GM13977 (cell line): ENCODE data around the gene NLRX1.
A peak's percentile ranks its signal among the peaks of the same experiment; 100 is the strongest.

Source experiments
- DNase-seq: peaks from one replicate; pipeline ENCODE4 v3.0.0; 2012; ENCODE audit warnings: low spot score
- CTCF ChIP-seq: IDR thresholded peaks from 2 replicates; pipeline ENCODE4 v1.5.1; 2012; ENCODE audit warnings: mild to moderate bottlenecking, control low read depth; ENCODE audit not compliant: insufficient read depth; ENCODE audit errors: extremely low read depth, missing control alignments
- in situ Hi-C: fragments of 300-500 bp; cut with MboI; formaldehyde crosslinking; loops from one replicate; pipeline ENCODE4 v1.12.0; 2022; ENCODE audit warnings: low sequenced_read_pairs, low pct_unique_long_range_greater_than_20kb, mixed read lengths, inconsistent platforms; ENCODE audit not compliant: unreplicated experiment

The NLRX1 gene

GRCh38 chr11:119148720-119149017 lies 19.9 kb upstream of the NLRX1 start:
- no peak for DNase-seq
- TF ChIP-seq CTCF = no peak
- in situ Hi-C loops = no loop called here

DNA sequence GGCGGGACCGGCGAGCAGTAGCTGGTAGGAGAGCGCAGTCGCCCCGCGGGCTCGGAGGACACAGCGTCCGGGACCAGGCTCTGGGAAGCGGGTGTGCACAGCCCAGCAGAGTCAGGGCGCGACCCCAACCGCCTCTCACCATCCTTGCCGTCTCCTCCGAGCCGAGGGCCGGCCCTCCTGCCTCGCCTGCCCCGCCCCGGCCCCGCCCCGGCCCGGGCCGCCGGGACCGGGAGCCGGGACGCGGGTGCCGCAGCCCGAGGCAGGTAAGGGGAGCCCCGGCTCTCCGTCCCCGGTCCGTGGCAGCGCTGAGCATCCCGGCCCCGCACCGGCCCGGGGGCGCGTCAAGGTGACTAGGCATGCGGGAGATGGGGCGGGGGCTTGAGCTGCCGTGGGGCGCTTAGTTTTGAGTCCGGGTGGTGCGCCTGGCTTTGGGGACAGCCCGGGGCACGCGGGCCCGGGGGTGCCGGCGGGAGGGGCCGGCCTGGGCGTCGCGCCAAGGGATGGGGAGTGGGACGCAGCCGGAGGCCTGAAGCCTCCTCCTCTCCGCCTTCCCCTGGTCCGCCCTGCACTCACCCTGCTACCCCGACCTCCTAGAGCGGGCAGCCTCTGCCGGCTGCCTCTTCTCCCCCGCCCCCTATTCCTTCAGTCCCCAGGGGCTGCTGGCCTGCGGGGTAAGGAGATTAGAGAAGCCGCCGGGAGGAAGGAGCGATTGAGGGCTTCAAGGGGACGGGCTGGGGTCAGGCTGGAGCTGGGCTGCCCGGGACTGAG lies 19.3 kb upstream of the NLRX1 start, which contains the start of gene ABCG4:
Gene ABCG4 (plus strand): TSS at position 35 of the 768 bp plus-strand sequence. CDS start 914 bp downstream, outside the sequence.
- DNase-seq = peak; percentile 56
- in situ Hi-C loops = no loop called here
- no peak for TF ChIP-seq CTCF

DNA sequence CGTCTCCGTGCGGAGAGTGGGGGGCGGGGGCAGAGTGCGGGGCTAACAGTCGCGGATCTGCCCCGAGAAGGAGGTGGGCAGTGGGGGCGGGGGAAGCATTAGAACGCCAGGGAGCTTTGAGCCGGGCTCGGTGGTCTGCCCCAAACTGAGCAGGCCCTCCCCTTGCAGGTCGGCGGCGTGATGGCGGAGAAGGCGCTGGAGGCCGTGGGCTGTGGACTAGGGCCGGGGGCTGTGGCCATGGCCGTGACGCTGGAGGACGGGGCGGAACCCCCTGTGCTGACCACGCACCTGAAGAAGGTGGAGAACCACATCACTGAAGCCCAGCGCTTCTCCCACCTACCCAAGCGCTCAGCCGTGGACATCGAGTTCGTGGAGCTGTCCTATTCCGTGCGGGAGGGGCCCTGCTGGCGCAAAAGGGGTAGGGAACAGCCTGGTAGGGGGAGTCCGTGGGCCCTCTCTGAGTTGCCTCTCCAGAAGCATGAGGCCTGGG lies 18.7 kb upstream of the NLRX1 start:
- in situ Hi-C loops = no loop called here
- no peak for DNase-seq
- TF ChIP-seq CTCF = no peak

DNA sequence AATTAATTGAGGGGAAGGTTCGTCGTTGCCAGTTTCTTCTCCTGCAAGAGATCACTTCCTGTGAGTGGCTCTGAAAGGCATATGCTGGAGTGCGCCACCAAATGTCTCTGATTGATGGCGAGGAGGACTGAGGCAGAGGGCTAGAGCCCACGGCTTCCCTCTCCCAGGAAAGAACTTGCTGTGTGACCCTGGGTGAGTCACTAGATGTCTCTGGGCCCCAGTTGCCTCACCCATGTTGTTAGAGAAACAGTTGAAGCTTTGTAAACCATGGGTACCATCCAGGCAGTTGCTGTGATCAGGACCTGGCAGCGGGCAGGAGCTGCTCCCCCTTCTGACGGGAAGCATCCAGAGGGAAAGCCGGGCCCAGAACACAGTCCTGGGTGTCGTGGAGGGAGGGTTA lies 16.5 kb upstream of the NLRX1 start:
- DNase-seq = no peak
- in situ Hi-C loops = no loop called here

DNA sequence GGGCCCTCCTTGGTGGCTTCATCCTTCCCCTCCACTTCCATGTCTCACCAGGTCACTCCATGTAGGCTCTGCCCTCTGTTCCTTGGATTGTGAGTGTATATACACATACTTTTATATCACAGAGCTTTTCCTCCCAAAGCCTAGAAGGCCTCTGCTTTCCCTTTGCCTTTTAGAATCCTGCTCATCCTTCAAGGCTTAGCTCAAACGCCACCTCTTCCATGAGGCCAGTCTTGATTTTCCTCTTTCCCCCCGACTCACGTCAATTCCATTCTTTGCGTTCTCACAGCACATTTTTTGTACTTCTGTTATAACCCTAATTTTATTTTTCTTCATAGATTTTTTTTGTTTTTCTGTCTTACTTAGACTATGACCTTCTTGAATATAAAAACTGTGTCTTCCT lies 15.9 kb upstream of the NLRX1 start:
- in situ Hi-C loops = no loop called here

More for the DNA sequence above, 16.5 kb upstream of the NLRX1 start:
- no peak for TF ChIP-seq CTCF

GRCh38 chr11:119153049-119153818 lies 15.3 kb upstream of the NLRX1 start:
- in situ Hi-C loops = no loop called here
- no peak for TF ChIP-seq CTCF
- no peak for DNase-seq

More for the DNA sequence above, 15.9 kb upstream of the NLRX1 start:
- TF ChIP-seq CTCF = no peak
- no peak for DNase-seq
